Upper lobe of left lung (tissue), 6 donors: ENCODE results near the gene KIF12. TPM values are rescaled to one million over a fixed set of nuclear protein-coding genes. Genes with fewer than 3 reads are reported as not detected.

ENCODE experiments used
- ATAC-seq, 2 donors: fragments of 200-7000 bp; cut with Tn5 transposase; one replicate each; pipeline ENCODE4 v1.9.1; 2022; ENCODE audit warnings: mild to moderate bottlenecking in 2 of 2, moderate library complexity in 2 of 2; ENCODE audit not compliant: low FRiP score in 2 of 2
- DNase-seq, 2 donors: peaks; one replicate each; pipeline ENCODE4 v3.0.0-alpha.2; 2019 to 2020
- H3K27ac ChIP-seq, 4 donors: fragments of 200-600 bp; sonication (generic); one replicate each; pipeline ENCODE4 v1.5.1; 2016 to 2019
- H3K27me3 ChIP-seq, 4 donors: fragments of 200-600 bp; sonication (generic); one replicate each; pipeline ENCODE4 v1.5.1; 2017 to 2019
- H3K36me3 ChIP-seq, 4 donors: fragments of 200-600 bp; sonication (generic); one replicate each; pipeline ENCODE4 v1.5.1; 2016 to 2019
- H3K4me1 ChIP-seq, 4 donors: fragments of 200-600 bp; sonication (generic); one replicate each; pipeline ENCODE4 v1.5.1; 2018 to 2019
- H3K4me3 ChIP-seq, 4 donors: fragments of 200-600 bp; sonication (generic); one replicate each; pipeline ENCODE4 v1.5.1; 2017 to 2019; ENCODE audit warnings: mild to moderate bottlenecking in 2 of 4, moderate library complexity in 1 of 4
- H3K9me3 ChIP-seq, 4 donors: fragments of 200-600 bp; sonication (generic); one replicate each; pipeline ENCODE4 v1.5.1; 2018 to 2019
- EP300 ChIP-seq, 4 donors: sonication (generic); formaldehyde crosslinking; IDR thresholded peaks; one replicate each; pipeline ENCODE4 v1.5.1; 2017; ENCODE audit warnings: antibody characterized with exemption in 4 of 4, control low read depth in 2 of 4
- POLR2A ChIP-seq, 4 donors: fragments of 450-650 bp; IDR thresholded peaks; one replicate each; pipeline ENCODE4 v1.5.1; 2016 to 2017; ENCODE audit warnings: antibody characterized with exemption in 4 of 4, mild to moderate bottlenecking in 2 of 4
- POLR2AphosphoS5 ChIP-seq, 2 donors: sonication (generic); formaldehyde crosslinking; IDR thresholded peaks; one replicate each; pipeline ENCODE4 v1.5.1; 2017; ENCODE audit warnings: antibody characterized with exemption in 2 of 2
- WGBS, 2 donors: methylation state at CpG; one replicate each; pipeline ENCODE4 v1.1.5; 2017 to 2018; 5-methylcytosine and 5-hydroxymethylcytosine counted together
- total RNA-seq, 6 donors: library from RNA; depleted of rRNA in 4 of 6; stranded (reverse); fragments of >200 nt in 4 of 6; gene quantifications; one replicate each; pipeline versions ENCODE4 v1.1.0 to v1.2.1, GENCODE V29; 2016 to 2021
- TF ChIP-seq, protein P1 (sequence below), 6 experiments: fragments of 450-650 bp in 4 of 6; fragments of 200-600 bp in 2 of 6; sonication (generic) in 2 of 6; IDR thresholded peaks; one replicate each; pipeline ENCODE4 v1.5.1; 2016 to 2019; ENCODE audit warnings: antibody characterized with exemption in 6 of 6
- donor health status: DM: no; HTN: no; CAD: no; lungs with moderate emphysema.
- donor health status: DM: no; HTN: yes; CAD: no; lungs with severe emphysema.

The KIF12 gene
- total RNA-seq, 6 donors from 2014 or later: 2.3 to 16.8 (median 4.4) TPM

DNA sequence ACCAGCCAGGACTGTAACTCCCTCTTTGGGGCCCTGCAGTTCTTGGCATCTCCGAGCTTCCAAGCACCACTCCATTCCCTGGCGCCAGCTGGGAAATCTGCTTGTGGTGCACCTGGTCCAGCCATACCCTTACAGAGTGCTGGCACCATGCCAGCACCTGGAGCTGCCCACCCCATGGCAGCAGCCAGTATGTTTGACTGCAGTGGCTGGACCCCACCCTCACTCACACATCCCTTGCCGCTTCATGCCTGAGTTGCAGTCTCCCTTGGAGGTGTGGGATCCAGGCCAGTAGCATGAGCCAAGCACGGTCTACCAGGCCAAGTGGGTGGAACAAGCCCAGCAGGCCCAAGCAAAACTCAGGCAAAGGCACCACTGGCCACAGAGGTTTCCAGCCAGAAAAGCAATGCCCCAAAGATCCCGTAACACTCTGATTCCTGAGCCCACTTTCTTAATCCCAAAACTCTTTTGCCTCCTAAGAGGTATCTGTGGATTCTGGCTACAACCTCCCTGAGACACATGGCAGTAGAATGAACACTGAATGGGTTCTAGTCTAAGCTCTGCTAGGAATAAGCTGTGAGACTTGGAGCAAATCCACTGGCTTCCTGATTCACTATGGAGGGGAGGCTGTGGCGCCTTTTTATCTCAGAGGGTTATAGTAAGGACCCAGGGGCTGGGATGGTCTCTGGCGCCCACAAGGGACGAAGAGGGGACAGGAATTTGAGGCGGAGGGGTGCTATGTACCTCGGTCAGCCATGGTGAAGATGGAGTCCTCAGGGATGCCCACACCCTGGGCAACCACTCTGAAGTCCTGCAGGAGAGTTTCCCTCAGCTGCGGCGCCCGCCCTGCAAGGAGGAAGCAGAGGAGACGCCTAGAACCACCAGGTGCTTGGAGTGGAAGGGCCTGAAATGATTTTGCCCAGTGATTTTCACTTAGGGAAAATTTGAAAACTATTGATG is 26.6 kb downstream of the KIF12 start:
- peak in 1 of 2 donors; percentile 34 for DNase-seq

DNA sequence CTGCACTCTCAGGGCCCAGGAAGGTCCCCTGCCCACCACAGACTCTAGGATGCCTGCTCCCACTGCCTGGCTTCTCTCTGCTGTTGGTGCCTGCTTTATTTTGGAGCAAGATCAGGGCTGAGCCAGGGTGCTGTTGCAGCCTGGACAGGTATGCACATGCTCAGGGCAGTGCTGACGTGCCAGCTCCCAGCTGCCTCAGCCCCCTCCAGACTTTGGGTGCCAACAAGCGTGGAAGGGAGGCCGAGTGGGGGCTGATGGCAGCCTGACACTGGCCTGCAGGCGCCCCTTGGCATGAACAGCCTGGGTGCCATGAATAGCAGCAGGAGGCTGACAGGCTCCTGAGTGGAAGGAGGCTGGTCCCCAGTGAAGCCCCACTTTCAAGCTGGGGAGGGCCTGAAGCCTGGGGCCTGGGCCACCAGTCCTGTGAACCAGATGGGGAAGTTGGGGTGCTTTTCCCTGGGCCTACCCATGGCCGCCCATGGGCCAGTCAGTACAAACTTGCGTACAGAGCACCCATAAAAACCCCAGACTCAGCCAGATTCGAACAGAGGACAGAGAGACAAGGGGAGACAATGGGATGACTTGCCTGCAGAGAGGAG is 27.8 kb downstream of the KIF12 start:
- 90% methylated on average over 2 to 7 of the region's 7 CpGs for WGBS, 2 donors
- DNase-seq: peak in 1 of 2 donors; percentile 25
- no peak overlapping the region for H3K4me3 ChIP-seq
- no peaks in the 10 kb centered on the region for H3K36me3 ChIP-seq
- H3K9me3 ChIP-seq: no peaks in the 10 kb centered on the region
- peak in 1 of 2 donors; percentile 7 for ATAC-seq
- no peaks in the 10 kb centered on the region for H3K27me3 ChIP-seq
- no peaks in the 10 kb centered on the region for H3K4me1 ChIP-seq
- no peak overlapping the region for H3K27ac ChIP-seq
- TF ChIP-seq, protein P1, sequence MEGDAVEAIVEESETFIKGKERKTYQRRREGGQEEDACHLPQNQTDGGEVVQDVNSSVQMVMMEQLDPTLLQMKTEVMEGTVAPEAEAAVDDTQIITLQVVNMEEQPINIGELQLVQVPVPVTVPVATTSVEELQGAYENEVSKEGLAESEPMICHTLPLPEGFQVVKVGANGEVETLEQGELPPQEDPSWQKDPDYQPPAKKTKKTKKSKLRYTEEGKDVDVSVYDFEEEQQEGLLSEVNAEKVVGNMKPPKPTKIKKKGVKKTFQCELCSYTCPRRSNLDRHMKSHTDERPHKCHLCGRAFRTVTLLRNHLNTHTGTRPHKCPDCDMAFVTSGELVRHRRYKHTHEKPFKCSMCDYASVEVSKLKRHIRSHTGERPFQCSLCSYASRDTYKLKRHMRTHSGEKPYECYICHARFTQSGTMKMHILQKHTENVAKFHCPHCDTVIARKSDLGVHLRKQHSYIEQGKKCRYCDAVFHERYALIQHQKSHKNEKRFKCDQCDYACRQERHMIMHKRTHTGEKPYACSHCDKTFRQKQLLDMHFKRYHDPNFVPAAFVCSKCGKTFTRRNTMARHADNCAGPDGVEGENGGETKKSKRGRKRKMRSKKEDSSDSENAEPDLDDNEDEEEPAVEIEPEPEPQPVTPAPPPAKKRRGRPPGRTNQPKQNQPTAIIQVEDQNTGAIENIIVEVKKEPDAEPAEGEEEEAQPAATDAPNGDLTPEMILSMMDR (IDR thresholded peaks at IDR 0.05): no peak
- TF ChIP-seq POLR2AphosphoS5 (IDR thresholded peaks at IDR 0.05) (no peak), EP300 (IDR thresholded peaks at IDR 0.05) (no peak), POLR2A (IDR thresholded peaks at IDR 0.05) (no peak)

More for the DNA sequence above, 26.6 kb downstream of the KIF12 start:
- TF ChIP-seq EP300 (IDR thresholded peaks at IDR 0.05): no peak
- TF ChIP-seq, protein P1 (IDR thresholded peaks at IDR 0.05): no peak
- TF ChIP-seq POLR2A (IDR thresholded peaks at IDR 0.05): no peak
- no peak for TF ChIP-seq POLR2AphosphoS5 (IDR thresholded peaks at IDR 0.05)
- H3K9me3 ChIP-seq: no peaks in the 10 kb centered on the region
- peak in 1 of 2 donors; percentile 69 for ATAC-seq
- no peaks in the 10 kb centered on the region for H3K36me3 ChIP-seq
- H3K4me3 ChIP-seq: no peak overlapping the region
- WGBS, 2 donors: 69 to 76% methylated on average over 10 to 14 of the region's 14 CpGs
- H3K4me1 ChIP-seq: no peaks in the 10 kb centered on the region
- H3K27me3 ChIP-seq: no peaks in the 10 kb centered on the region
- no peak overlapping the region for H3K27ac ChIP-seq

DNA sequence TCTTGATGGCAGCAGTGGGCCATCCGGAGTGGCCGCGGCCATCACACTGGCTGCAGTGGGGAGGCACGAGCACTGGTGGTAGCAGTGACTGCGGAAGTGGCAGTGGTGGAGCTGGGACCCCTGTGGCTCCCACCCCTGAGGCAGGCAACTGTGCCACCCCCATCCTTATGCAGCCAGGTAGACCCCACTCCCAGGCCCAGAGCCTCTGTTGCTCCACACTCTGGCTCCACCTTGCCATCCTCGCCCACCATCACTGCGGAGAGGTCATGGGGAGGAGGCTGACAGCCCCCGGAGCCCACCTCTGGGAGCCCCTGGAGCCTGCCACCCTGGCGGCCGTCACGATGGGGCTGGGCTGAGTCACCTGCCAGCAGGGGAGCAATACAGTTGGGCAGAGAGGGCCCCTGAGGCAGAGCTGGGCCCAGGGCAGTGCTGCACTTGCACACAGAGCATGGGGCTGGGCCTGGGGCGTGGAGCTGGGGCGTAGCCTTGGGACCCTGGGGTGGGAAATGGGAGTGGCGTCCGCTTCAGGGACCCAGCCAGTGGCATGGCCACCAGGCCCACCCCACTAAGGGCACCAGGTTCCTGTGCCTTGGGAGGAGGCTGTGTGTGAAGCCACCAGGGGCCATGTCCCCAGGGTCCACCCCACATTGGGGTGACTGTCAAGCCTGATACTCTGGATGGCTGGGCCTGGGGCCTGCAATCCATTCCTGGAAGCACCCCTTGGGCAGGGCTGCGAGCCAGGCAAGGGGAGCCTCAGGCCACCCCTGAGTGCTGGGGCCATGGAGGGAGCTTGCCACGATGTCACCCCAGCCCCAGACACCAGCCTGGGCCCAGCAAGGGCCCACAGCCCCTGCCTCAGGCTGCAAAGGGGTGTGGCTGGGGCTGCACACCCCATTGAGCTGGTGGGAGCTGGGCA is 28.6 kb downstream of the KIF12 start:
- WGBS, 2 donors: 97% methylated on average over 13 of the region's 17 CpGs; no CpG with 5 or more reads in 1 of the 2 donors
- Histone ChIP-seq H3K27me3 (no peaks in the 10 kb centered on the region), H3K9me3 (no peaks in the 10 kb centered on the region), H3K4me3 (no peak overlapping the region), H3K36me3 (no peaks in the 10 kb centered on the region), H3K4me1 (no peaks in the 10 kb centered on the region), H3K27ac (no peak overlapping the region)
- DNase-seq (peak in 1 of 2 donors; percentile 70), ATAC-seq (peak; percentile 14 to 26)
- TF ChIP-seq POLR2A (IDR thresholded peaks at IDR 0.05): no peak
- no peak for TF ChIP-seq POLR2AphosphoS5 (IDR thresholded peaks at IDR 0.05)
- TF ChIP-seq EP300 (IDR thresholded peaks at IDR 0.05): no peak
- TF ChIP-seq, protein P1 (IDR thresholded peaks at IDR 0.05): no peak

DNA sequence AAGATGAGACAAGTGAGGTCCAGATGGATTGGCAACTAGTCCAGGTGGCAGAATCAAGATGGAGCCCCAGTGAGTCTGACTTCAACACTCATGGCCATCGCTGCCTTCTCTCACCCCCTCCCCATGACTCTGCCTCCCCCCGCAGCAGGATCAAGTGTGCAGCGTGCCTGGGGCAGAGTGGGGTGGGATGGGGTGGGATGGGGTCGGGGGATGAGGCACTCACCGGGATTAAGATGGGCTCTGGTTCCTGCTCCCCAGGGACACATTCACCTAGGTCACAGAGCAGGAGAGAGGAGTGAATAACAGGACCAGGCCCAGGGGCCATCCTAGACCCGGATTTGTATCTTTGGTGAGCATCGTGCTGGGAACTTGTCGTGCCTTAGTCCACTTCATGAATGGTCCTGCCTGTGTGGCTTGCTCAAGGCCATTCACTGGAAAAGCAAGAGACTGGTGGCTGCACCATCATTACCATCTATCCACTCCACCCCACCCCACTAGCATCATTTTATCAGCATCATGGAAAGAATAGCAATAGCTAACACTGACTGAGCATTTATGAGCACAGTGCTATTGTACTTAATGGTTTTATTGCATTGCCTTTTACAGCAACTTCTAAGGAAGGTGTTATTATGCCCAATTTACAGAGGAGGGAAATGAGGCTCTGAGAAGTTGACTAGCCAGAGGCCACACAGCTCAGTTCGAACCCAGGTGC is 29.5 kb downstream of the KIF12 start:
- no peaks in the 10 kb centered on the region for H3K36me3 ChIP-seq
- 87 to 94% methylated on average over 4 to 9 of the region's 9 CpGs for WGBS, 2 donors
- H3K27me3 ChIP-seq: no peaks in the 10 kb centered on the region
- no peak overlapping the region for H3K27ac ChIP-seq
- H3K9me3 ChIP-seq: no peaks in the 10 kb centered on the region
- ATAC-seq (no peak), DNase-seq (no peak)
- TF ChIP-seq EP300 (IDR thresholded peaks at IDR 0.05): no peak
- no peak for TF ChIP-seq POLR2AphosphoS5 (IDR thresholded peaks at IDR 0.05)
- TF ChIP-seq, protein P1 (IDR thresholded peaks at IDR 0.05): no peak
- H3K4me1 ChIP-seq: no peaks in the 10 kb centered on the region
- H3K4me3 ChIP-seq: no peak overlapping the region
